GM21786 (cell line): ENCODE data around the gene ZMIZ1.

ENCODE experiments used
- ATAC-seq: cut with Tn5 transposase; IDR thresholded peaks from one replicate; pipeline ENCODE4 v1.9.1; 2021; ENCODE audit not compliant: unreplicated experiment

ZMIZ1 gene

DNA sequence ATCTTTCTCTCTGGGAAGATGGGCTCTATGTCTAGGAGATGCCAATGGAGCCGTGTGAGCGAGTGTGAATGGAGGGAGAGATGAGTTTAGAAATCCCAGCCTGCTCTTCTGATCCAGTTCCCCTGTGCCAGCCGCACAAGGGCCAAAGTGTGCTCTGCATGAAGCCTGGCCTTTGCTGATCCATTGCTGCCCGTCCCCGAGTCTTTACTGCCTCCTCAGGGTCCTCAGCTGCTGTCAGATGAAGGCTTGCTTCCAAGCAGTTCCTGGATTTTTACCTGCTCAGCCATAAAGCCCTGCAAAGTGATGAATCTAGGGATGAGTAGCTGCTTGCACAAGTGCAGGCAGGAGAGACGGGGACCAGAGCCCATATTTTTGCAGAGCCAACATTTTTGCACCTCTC, 115.9 kb downstream of the ZMIZ1 start:
- no peak for ATAC-seq

DNA sequence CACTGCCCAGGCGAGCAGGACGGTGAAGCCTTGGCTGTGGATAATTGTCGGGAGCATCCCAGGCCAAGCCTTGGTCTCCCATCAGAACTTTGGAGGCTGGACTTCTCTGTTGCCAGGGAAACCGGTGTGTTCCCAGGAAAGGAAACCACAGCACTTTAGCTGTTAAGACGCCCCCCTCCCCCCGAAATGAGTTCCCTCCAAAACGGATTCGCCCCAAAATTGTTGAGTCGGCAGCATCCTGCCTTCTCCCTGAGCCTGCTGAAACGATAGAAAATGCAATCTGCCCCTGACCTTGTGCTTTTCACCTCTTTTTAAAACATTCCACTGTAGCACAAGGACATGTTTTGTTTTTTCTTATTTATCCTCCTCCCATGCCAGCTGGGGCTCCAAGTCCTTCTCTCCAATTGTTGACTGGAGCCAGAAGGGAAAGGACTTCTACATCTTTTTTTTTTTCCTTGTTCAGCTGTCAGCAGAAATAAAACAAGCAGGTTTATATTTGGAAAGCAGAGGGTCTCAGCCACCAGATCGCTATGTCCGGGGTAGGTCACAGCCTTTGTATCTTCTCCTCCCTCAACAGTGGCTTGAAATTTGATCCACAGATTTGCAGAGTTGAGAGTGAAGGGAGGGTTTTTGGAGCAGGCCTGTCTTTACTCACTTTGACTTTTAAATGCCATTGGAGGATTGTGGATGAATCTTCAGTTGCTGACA, 116.5 kb downstream of the ZMIZ1 start:
- ATAC-seq: no peak

GRCh38 chr10:79185796-79186374, 117.1 kb downstream of the ZMIZ1 start:
- ATAC-seq: no peak

DNA sequence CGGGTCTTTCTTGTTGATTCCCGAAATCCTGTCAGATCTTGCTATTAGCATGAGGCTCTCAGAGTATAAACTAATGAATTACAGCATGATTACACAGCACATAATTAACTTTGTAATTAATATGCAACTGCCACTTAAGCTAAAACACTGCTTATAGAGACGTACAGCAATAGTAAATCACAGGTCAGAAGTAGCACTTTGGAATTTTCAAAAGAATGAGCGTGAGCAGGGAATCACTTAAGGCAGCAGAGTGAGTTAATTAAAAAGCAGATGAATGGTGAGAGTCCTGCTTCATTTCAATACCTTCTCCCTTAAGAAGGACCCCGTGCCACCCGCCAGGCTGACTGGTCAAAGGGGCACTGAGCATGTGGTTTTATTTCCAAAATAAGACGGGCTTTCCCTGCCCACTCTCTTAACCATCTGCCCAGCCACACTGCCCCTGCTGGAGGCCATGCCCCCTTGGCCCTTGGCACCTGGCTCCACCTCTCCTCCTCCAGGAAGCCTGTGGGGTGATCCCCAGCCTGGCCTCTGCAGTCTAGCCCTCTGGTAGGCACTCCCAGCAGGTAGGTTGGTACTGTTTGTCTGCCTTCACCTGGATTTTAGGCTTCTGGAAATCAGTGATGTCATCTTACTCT, 117.8 kb downstream of the ZMIZ1 start:
- no peak for ATAC-seq

- no peak for ATAC-seq
These were observed 118.6 kb downstream of the ZMIZ1 start for GRCh38 chr10:79187121-79187940.

DNA sequence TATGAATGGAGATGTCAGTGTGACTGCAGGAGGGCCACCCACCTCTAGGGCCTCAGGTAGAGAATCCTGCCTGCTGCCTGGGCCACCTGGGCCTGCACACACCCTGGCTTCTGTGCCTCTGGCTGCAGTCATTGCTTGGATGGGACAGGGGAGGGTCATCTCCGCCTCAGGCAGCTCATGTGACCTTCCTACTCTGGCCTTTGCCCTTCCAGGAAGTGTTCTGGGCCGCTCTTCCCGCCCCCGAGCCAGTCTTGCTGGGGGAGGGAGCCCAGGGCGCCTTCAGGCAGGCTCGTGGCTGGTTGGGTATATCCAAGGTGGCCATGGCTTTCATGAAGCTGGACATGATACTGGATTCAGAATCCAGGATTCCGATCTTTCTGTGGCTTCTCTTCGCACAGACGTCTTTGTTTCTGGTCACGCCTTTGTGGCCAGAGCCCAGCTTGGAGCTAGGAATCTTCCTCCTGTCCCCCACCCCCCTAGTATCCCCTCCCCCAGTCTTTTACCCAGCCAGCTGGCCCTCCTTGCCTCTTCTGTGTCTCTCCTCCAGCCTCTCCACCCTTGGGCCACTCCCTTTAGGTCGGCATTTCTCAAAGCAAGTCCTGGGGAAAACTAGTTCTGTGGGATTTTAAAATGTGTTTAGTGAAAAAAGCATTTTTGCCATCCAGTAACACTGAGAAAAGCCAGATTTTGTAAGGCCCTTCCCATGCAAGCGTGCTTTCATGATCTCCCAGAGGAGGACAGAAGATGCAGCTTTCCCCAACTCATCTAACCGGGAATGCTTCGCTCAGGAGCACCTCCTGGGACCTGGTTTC, 119.6 kb downstream of the ZMIZ1 start:
- ATAC-seq: no peak

- no peak for ATAC-seq
These were observed 120.4 kb downstream of the ZMIZ1 start for GRCh38 chr10:79189181-79189580.

DNA sequence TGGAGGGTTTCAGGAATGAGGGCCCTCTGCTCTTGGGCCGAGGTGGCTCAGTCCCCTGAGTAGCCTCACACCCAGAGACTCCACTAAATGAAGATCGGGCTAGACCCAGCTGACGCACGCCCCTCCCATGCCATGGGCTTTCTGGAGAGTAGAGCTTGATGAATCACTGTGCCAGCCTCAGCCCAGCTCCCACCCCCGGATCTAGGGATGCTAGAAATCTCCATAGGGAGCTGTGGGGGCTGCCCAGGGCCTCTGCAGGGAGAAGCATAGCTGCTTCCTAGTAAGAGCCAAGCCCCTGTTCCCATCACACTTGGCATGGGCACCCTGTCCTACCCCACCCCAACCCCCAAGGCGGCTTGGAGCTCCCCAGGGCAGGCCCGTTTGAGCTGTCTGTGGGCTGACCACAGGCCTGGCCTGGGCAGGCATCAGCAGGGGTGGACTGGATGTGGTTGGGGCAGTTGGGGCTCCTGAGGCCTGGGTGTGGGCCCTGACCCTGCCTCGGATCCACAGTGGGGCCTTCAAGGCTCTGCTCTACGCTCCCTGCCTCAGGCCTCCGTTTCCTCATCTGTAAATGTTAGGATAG, 121.2 kb downstream of the ZMIZ1 start:
- no peak for ATAC-seq

GRCh38 chr10:79190740-79191261, 122.0 kb downstream of the ZMIZ1 start:
- no peak for ATAC-seq

DNA sequence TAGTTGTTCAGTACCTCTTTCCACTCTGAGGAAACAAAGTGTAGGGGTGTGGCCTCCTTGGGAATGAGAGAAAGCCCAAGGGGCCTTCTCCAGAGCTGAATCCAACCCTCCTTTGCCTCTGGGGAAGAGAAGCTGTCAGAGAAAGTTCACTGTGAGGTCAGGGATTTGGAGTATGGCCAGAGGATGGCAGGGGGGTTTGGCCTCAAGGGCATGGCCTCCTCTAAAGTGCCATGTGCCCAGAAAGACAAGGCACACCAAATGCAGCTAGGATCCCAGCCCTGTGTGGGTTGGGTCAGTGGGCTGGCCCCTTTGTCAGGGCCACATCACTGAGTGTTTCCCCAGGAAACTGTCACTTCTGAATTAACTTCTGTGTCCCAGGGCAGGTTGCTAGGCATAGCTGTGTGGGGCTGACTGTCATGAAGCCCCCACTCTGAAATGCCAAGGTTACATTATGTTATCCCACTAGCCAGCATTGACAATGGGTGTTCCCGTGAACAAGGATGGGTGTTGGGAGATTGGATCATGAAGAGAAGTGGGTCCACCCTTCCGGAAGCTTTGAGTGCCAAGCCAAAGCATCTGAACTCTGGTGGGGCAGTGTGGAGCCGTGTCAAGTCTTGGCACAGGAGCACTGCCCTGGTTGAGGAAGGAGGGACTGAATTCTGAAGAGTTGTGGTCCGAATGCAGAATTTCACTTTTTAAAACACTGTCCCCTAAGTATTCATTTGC, 123.3 kb downstream of the ZMIZ1 start:
- no peak for ATAC-seq

- no peak for ATAC-seq
These were observed 123.9 kb downstream of the ZMIZ1 start for GRCh38 chr10:79192677-79193003.

GRCh38 chr10:79193694-79194382, 125.1 kb downstream of the ZMIZ1 start:
- no peak for ATAC-seq

GRCh38 chr10:79195091-79195923, 126.5 kb downstream of the ZMIZ1 start:
- ATAC-seq: no peak

- ATAC-seq: no peak
These were observed 128.0 kb downstream of the ZMIZ1 start for GRCh38 chr10:79196470-79197461.

GRCh38 chr10:79197558-79197957, 128.8 kb downstream of the ZMIZ1 start:
- ATAC-seq: no peak

DNA sequence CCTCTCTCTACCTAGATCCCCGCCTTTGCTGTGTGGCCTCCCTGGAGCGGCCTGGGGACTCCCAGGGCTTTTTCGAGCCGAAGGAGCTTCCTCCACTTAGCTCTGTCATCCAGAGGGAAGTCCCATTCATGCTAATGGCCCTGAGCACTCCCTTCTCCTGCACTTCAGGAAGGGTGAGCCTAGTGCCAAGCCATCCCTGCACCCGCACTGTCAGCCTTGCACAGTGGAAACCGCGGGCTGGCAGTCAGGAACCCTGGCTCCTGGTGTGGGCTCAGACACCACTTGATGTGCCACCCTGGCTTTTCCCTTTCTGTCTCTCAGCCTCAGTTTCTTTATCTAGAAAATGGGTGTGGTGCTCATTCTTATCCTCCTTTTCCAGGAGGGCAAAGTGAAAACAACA, 131.6 kb downstream of the ZMIZ1 start:
- ATAC-seq: no peak

DNA sequence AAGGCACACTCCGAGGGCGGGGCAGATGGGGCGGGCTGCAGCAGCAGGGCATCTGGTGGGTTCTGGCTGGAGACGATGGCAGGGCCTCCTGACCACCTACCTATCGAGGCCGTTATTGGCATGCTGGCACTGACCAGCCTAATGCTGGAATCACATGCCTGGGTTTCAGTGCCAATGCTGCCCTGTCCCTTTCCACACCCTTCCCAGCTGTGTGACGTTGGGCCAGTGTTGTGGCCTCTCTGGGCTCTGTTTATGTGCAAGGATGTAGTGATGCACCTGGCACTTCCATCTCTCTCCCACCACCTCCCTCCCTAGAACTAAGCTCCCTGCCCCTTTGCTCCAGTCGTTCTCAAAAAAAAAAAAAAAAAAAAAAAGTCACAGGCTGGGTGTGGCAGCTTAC, 132.9 kb downstream of the ZMIZ1 start:
- ATAC-seq: no peak
